ENCODE measurements around the gene NSDHL. TPM values are rescaled to one million over a fixed set of nuclear protein-coding genes. Genes with fewer than 3 reads are reported as not detected.

Gene NSDHL
- total RNA-seq, 1 experiment from 2014 or later: 31.6 TPM

DNA sequence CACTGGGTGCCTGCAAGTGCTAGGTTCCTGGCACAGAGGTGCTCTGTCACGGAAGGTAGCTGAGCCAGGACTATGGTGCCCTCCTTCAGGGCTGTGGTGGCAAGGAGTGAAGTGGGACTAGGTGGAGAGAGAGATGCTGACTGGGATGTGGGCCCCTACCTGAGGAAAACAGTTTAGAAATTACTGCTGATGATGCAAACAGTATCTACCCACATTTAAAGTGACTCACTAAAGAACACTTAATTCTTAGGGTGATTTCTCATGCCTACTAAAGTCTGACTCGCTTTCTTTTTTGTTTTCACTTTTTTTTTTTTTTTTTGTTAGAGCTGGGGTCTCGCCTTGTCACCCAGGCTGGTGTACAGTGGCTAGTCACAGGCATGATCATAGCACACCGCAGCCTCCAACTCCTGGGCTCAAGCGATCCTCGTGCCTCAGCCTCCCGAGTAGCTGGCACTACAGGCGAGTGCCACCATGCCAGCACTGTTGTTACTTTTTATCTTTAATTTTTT is 70.1 kb downstream of the NSDHL start:
- Histone ChIP-seq H3K9ac (ENCODE audit: extremely low read depth, insufficient read length, low read length) (no peak overlapping the region), H2BK12ac (ENCODE audit: insufficient read length, low read depth, low read length) (no peak overlapping the region), H3K79me1 (ENCODE audit: insufficient read depth, low read depth, low read length, poor library complexity, severe bottlenecking) (no peaks in the 10 kb centered on the region), H2BK20ac (ENCODE audit: low read depth, low read length, poor library complexity, severe bottlenecking) (no peak overlapping the region), H2AK5ac (ENCODE audit: insufficient read length, low read length) (no peak overlapping the region), H3K14ac (ENCODE audit: insufficient read depth, low read length) (no peak overlapping the region), H4K8ac (replicated peaks; ENCODE audit: insufficient read length, low read depth, low read length) (no peak overlapping the region), H4K5ac (ENCODE audit: insufficient read length, low read depth, low read length) (no peak overlapping the region), H3K4me2 (ENCODE audit: insufficient read depth, insufficient read length, low read length) (no peak overlapping the region), H3K27ac (ENCODE audit: insufficient read length, low read depth, low read length) (no peak overlapping the region), H3K18ac (ENCODE audit: insufficient read length, low read depth, low read length) (no peak overlapping the region), H2AFZ (ENCODE audit: low read length) (no peak overlapping the region), H3K27me3 (ENCODE audit: insufficient read depth, low read length) (no peaks in the 10 kb centered on the region), H3K23ac (ENCODE audit: insufficient read length, low read depth, low read length) (no peak overlapping the region), H3K9me3 (ENCODE audit: control insufficient read depth, low read depth, low read length) (peaks cover 30% of the 10 kb centered on the region), H4K91ac (ENCODE audit: insufficient read length, low read depth, low read length) (no peak overlapping the region), H4K20me1 (ENCODE audit: control insufficient read depth, insufficient read depth, insufficient read length) (no peaks in the 10 kb centered on the region), H3K23me2 (ENCODE audit: insufficient read length, low read depth, low read length, poor library complexity, severe bottlenecking) (peaks cover 13% of the 10 kb centered on the region), H3K4ac (ENCODE audit: low read depth, low read length) (no peak overlapping the region), H3K4me1 (ENCODE audit: insufficient read depth, low read length) (no peaks in the 10 kb centered on the region; the same call in 1 of the 2 replicates), H2BK5ac (ENCODE audit: insufficient read length, low read length) (no peak overlapping the region), H2BK15ac (ENCODE audit: low read depth, low read length) (no peak overlapping the region), H2BK120ac (ENCODE audit: low read depth, low read length, poor library complexity, severe bottlenecking) (no peak overlapping the region), H3K56ac (ENCODE audit: insufficient read length, low read depth, low read length) (no peak overlapping the region), H3T11ph (ENCODE audit: low read length) (no peak overlapping the region), H3K79me2 (ENCODE audit: insufficient read depth, low read length) (no peaks in the 10 kb centered on the region)
- Mint-ChIP-seq H3K27me3 (ENCODE audit: low read depth) (peaks cover 14% of the 10 kb centered on the region), H3K27ac (no peak overlapping the region), H3K9me3 (peaks cover 57 to 64% of the 10 kb centered on the region in 2 experiments), H3K4me3 (no peak overlapping the region), H3K36me3 (ENCODE audit: insufficient read depth in 1 of 3, low read depth in 3 of 3) (peaks cover 0 to 12% (median 7%) of the 10 kb centered on the region in 3 experiments; a peak in 6 of 7 replicates), H3K4me1 (peaks cover 28 to 34% of the 10 kb centered on the region in 2 experiments)
- WGBS (ENCODE audit: extremely low coverage, insufficient read length, low lambda C conversion rate): no CpG with 5 or more reads among the region's 8 CpGs
- no peak for TF ChIP-seq CTCF (conservative IDR thresholded peaks at IDR 0.05)
- no peak for DNase-seq

All from H9 (cell line).